Measurements from ENCODE around the gene PPA1.

GRCh38 chr10:70266701-70267100 lies 33.5 kb upstream of the PPA1 start:
- TF ChIP-seq POLR2AphosphoS5 (IDR thresholded peaks at IDR 0.05; ENCODE audit: borderline replicate concordance, low read depth, low read length) (no peak), EZH2 (IDR thresholded peaks at IDR 0.05) (no peak), FOXP2 (optimal IDR thresholded peaks at IDR 0.05; ENCODE audit: control extremely low read depth, extremely low read length, insufficient read depth) (no peak)
